Measurements from ENCODE around the gene MARK4. TPM values are rescaled to one million over a fixed set of nuclear protein-coding genes. Genes with fewer than 3 reads are reported as not detected.

MARK4 gene
- 100 to 1,000 TPM in 1 of 2 donors, 10 to 100 TPM in 1; 24.3 to 120 TPM for total RNA-seq

DNA sequence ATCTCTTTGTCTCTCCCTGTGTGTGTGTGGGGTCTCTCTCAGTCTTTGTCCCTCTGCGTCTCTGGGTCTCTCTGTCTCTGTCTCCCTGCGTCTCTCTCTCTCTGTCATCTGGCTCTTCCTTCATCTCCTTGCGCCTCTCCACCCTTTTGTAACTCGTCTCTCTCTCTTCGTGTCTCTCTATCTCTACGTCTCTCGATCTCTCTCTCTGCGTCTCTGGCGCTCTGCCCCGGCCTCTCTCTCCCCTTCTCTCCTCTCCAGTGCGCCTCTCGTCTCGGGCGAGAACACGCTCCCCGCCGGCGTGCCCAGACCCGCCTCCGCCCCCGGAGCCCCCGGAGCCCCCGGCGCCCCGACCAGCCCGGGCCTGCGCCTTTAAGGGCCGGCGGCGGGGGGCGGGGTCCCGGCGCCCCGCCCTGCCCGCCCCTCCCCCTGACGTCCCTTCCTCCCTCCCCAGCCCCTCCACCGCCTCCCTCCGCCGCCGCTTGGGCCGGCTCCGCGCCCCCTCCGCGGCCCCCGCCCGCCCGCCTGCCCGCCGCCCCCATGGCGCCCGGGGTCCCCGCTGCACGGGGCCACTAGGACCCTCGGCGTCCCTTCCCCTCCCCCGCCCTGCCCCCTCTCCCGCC, at the start of gene MARK4:
Gene MARK4 (plus strand): TSS at position 440 of the 620 bp plus-strand sequence. CDS start 318 bp downstream, outside the sequence.
- no peaks in the 10 kb centered on the region for H3K27me3 ChIP-seq (replicated peaks; ENCODE audit: insufficient read depth)
- WGBS: 1% methylated on average over 53 of the region's 58 CpGs
- peak within 1 kb of the TSS; percentile 78 to 79 for H3K27ac ChIP-seq
- intact Hi-C loops (cut with DNase I): no loop called here
- DNase-seq (ENCODE audit: low spot score): peak; percentile 35
- H3K4me1 ChIP-seq (replicated peaks): peaks cover 6% of the 10 kb centered on the region
- H3K36me3 ChIP-seq: no peaks in the 10 kb centered on the region
- TF ChIP-seq POLR2A (IDR thresholded peaks at IDR 0.05) (no peak), POLR2AphosphoS5 (IDR thresholded peaks at IDR 0.05) (no peak)
- TF ChIP-seq, protein P1, sequence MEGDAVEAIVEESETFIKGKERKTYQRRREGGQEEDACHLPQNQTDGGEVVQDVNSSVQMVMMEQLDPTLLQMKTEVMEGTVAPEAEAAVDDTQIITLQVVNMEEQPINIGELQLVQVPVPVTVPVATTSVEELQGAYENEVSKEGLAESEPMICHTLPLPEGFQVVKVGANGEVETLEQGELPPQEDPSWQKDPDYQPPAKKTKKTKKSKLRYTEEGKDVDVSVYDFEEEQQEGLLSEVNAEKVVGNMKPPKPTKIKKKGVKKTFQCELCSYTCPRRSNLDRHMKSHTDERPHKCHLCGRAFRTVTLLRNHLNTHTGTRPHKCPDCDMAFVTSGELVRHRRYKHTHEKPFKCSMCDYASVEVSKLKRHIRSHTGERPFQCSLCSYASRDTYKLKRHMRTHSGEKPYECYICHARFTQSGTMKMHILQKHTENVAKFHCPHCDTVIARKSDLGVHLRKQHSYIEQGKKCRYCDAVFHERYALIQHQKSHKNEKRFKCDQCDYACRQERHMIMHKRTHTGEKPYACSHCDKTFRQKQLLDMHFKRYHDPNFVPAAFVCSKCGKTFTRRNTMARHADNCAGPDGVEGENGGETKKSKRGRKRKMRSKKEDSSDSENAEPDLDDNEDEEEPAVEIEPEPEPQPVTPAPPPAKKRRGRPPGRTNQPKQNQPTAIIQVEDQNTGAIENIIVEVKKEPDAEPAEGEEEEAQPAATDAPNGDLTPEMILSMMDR (IDR thresholded peaks at IDR 0.05): no peak
- no peaks in the 10 kb centered on the region for H3K9me3 ChIP-seq
- peak within 1 kb of the TSS; percentile 89 to 99 for H3K4me3 ChIP-seq

DNA sequence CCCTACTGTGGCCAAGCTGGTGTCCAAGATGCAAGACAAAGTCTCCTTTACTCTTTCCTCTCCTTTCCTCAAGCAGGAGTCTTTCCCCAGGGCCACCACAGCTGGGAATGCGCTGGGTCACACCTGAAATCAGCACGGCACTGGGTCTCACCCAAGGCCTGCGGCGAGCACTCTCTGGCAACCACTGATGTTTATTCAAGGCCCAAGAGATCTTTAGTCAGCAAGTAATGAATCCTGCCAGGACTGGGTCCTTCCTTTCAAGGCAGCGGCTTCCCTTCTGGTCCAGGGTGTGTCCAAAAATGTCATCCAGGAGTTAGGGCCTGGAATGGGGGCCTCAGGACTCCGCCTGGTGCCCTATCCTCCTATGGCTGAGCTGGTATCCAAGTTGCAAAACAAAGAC, 48.4 kb upstream of the MARK4 start:
- H3K36me3 ChIP-seq: no peaks in the 10 kb centered on the region
- no peak overlapping the region for H3K27ac ChIP-seq
- TF ChIP-seq POLR2A (IDR thresholded peaks at IDR 0.05) (no peak), POLR2AphosphoS5 (IDR thresholded peaks at IDR 0.05) (peak; percentile 34)
- TF ChIP-seq, protein P1 (IDR thresholded peaks at IDR 0.05): no peak
- DNase-seq (ENCODE audit: low spot score): peak; percentile 68
- H3K4me1 ChIP-seq (replicated peaks): no peaks in the 10 kb centered on the region
- WGBS: 53% methylated on average over 6 of the region's 6 CpGs
- intact Hi-C loops (cut with DNase I): no loop called here
- no peaks in the 10 kb centered on the region for H3K27me3 ChIP-seq (replicated peaks; ENCODE audit: insufficient read depth)
- no peak overlapping the region for H3K4me3 ChIP-seq
- H3K9me3 ChIP-seq: no peaks in the 10 kb centered on the region

DNA sequence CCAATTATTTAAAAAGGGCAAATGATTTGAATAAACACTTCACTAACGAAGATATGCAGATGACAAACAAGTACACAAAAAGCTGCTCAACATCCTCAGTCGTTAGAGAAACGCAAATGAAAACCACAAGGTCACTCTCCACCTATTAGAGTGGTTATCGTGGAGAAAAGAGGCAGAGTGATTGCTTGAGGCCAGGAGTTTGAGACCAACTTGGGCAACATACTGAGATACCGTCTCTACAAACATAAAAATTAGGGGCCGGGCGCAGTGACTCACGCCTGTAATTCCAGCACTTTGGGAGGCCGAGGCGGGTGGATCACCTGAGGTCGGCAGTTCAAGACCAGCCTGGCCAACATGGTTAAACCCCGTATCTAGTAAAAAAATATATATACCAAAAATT, 45.3 kb upstream of the MARK4 start:
- intact Hi-C loops (cut with DNase I): no loop called here
- Histone ChIP-seq H3K27me3 (replicated peaks; ENCODE audit: insufficient read depth) (no peaks in the 10 kb centered on the region), H3K27ac (no peak overlapping the region), H3K36me3 (no peaks in the 10 kb centered on the region), H3K4me1 (replicated peaks) (no peaks in the 10 kb centered on the region), H3K9me3 (no peaks in the 10 kb centered on the region), H3K4me3 (no peak overlapping the region)
- WGBS: 85% methylated on average over 12 of the region's 12 CpGs
- TF ChIP-seq, protein P1 (IDR thresholded peaks at IDR 0.05): no peak
- no peak for TF ChIP-seq POLR2A (IDR thresholded peaks at IDR 0.05)
- DNase-seq (ENCODE audit: low spot score): no peak

DNA sequence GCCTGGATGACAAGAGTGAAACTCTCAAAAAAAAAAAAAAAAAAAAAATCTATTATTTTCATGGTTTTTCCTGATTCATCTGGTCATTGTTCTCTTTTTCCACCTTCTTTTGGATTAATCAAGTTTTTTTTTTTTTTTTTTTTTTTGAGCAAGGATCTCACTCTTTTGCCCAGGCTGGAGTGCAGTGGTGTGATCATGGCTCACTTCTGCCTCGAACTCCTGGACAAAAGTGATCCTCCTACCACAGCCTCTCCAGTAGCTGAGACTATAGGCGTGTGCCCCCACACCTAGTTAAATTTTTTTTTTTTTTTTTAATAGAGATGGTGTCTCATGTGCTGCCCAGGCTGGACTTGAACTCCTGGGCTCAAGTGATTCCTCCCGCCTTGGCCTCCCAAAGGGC, 44.7 kb upstream of the MARK4 start:
- Histone ChIP-seq H3K36me3 (no peaks in the 10 kb centered on the region), H3K27ac (no peak overlapping the region), H3K9me3 (no peaks in the 10 kb centered on the region), H3K27me3 (replicated peaks; ENCODE audit: insufficient read depth) (no peaks in the 10 kb centered on the region), H3K4me1 (replicated peaks) (no peaks in the 10 kb centered on the region), H3K4me3 (no peak overlapping the region)
- 94% methylated on average over 3 of the region's 3 CpGs for WGBS
- intact Hi-C loops (cut with DNase I): no loop called here
- TF ChIP-seq, protein P1 (IDR thresholded peaks at IDR 0.05): no peak
- TF ChIP-seq POLR2A (IDR thresholded peaks at IDR 0.05) (no peak), POLR2AphosphoS5 (IDR thresholded peaks at IDR 0.05) (no peak)
- no peak for DNase-seq (ENCODE audit: low spot score)

DNA sequence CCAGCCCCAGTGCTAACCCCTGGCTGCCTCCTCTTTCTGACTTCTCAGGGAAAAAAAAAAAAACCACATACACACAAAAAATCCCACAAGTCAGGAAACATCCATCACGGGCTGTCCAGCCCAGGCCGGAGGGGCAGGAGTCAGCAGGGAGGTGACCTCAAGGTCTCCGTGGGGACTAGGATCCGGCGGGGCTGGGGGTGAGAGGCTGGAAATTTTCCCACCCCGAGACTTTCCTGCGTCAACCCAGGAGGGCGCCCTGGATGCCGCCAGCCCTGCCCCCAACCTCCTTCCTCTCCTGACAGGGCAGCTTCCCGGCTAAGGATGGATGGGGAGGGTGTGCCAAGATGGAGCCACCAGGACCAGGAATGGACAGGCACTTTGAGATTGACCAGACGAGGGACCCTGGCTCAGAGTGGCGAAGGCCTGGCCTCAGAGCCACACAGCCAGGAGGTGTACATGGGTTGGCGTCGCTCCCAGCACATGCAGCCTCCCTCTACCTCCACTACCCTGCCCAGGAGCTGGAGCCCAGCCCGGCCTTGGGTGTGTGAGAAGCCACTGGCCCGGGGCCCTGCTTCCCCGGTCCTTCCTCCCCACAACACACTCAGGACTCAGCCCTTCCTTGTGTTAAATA, 39.2 kb upstream of the MARK4 start:
- H3K36me3 ChIP-seq: no peaks in the 10 kb centered on the region
- H3K4me3 ChIP-seq: no peak overlapping the region
- H3K27ac ChIP-seq: peak overlapping the region in 1 of 2 donors; percentile 18
- TF ChIP-seq POLR2A (IDR thresholded peaks at IDR 0.05) (no peak), POLR2AphosphoS5 (IDR thresholded peaks at IDR 0.05) (peak; percentile 52)
- H3K27me3 ChIP-seq (replicated peaks; ENCODE audit: insufficient read depth): no peaks in the 10 kb centered on the region
- no peaks in the 10 kb centered on the region for H3K9me3 ChIP-seq
- intact Hi-C loops (cut with DNase I): no loop called here
- WGBS: 33% methylated on average over 16 of the region's 17 CpGs
- no peaks in the 10 kb centered on the region for H3K4me1 ChIP-seq (replicated peaks)
- DNase-seq (ENCODE audit: low spot score): peak; percentile 73
